DMS53 treated with DMSO at 0.1 percent for 48 hours (cell line): Measurements from ENCODE around the gene KRTAP10-11.
"Not testable (repeated sequence)": the region's sequence is repeated elsewhere in the genome, so short reads cannot be mapped to it uniquely, and the experiment has no call there.

ENCODE experiments used
- DNase-seq: peaks from one replicate; lab custom pipeline; 2025; ENCODE audit not compliant: unreplicated experiment; lab: John Stamatoyannopoulos, UW

The KRTAP10-11 gene

GRCh38 chr21:44661567-44661966, 15.4 kb downstream of the KRTAP10-11 start:
- DNase-seq, result not testable (repeated sequence)

- DNase-seq, result no peak
Observed at GRCh38 chr21:44664691-44665090, 18.5 kb downstream of the KRTAP10-11 start.

GRCh38 chr21:44666401-44667320, 20.4 kb downstream of the KRTAP10-11 start, which contains the start of gene KRTAP12-2:
Gene KRTAP12-2 (minus strand): TSS chr21:44666927. CDS start chr21:44666886, 41 bp downstream.
- DNase-seq, result no peak

GRCh38 chr21:44667612-44668011, 21.4 kb downstream of the KRTAP10-11 start:
- DNase-seq, result no peak

- no peak for DNase-seq
Observed at GRCh38 chr21:44670642-44671432, 24.6 kb downstream of the KRTAP10-11 start.

GRCh38 chr21:44671911-44672310, 25.7 kb downstream of the KRTAP10-11 start:
- no peak for DNase-seq

- DNase-seq, result no peak
Observed at GRCh38 chr21:44677881-44678280, 31.7 kb downstream of the KRTAP10-11 start.

- DNase-seq, result no peak
Observed at GRCh38 chr21:44681152-44681551, 34.9 kb downstream of the KRTAP10-11 start.

GRCh38 chr21:44681861-44682579, 35.8 kb downstream of the KRTAP10-11 start, which contains the start of gene KRTAP12-1:
Gene KRTAP12-1 (minus strand): TSS chr21:44682163. CDS start chr21:44682123, 40 bp downstream.
- no peak for DNase-seq

GRCh38 chr21:44682580-44683151, 36.5 kb downstream of the KRTAP10-11 start:
- no peak for DNase-seq

- DNase-seq, result no peak
Observed at GRCh38 chr21:44684077-44684476, 37.9 kb downstream of the KRTAP10-11 start.

- DNase-seq, result no peak
Observed at GRCh38 chr21:44684483-44684882, 38.3 kb downstream of the KRTAP10-11 start.

GRCh38 chr21:44685050-44685449, 38.8 kb downstream of the KRTAP10-11 start:
- not testable (repeated sequence) for DNase-seq

GRCh38 chr21:44686000-44686781, 40.0 kb downstream of the KRTAP10-11 start:
- DNase-seq, result no peak

GRCh38 chr21:44686843-44687561, 40.8 kb downstream of the KRTAP10-11 start:
- no peak for DNase-seq

GRCh38 chr21:44687671-44688070, 41.5 kb downstream of the KRTAP10-11 start:
- DNase-seq, result no peak

GRCh38 chr21:44689740-44690139, 43.5 kb downstream of the KRTAP10-11 start:
- DNase-seq, result not testable (repeated sequence)

GRCh38 chr21:44691686-44692085, 45.5 kb downstream of the KRTAP10-11 start:
- no peak for DNase-seq
